Measurements from ENCODE around the gene RUNX1.
A peak's percentile ranks its signal among the peaks of the same experiment; 100 is the strongest.

Gene RUNX1

DNA sequence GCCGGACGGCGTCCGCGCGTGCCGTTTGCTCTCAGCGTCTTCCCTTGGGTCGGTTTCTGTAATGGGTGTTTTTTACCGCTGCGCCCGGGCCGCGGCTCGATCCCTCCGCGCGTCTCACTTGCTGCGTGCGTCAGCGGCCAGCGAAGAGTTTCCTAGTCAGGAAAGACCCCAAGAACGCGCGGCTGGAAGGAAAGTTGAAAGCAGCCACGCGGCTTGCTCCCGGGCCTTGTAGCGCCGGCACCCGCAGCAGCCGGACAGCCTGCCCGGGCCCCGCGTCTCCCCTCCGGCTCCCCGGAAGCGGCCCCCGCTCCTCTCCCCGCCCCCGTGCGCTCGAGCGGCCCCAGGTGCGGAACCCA is 159.8 kb downstream of the RUNX1 start:
- no peak overlapping the region for H3K27ac ChIP-seq

DNA sequence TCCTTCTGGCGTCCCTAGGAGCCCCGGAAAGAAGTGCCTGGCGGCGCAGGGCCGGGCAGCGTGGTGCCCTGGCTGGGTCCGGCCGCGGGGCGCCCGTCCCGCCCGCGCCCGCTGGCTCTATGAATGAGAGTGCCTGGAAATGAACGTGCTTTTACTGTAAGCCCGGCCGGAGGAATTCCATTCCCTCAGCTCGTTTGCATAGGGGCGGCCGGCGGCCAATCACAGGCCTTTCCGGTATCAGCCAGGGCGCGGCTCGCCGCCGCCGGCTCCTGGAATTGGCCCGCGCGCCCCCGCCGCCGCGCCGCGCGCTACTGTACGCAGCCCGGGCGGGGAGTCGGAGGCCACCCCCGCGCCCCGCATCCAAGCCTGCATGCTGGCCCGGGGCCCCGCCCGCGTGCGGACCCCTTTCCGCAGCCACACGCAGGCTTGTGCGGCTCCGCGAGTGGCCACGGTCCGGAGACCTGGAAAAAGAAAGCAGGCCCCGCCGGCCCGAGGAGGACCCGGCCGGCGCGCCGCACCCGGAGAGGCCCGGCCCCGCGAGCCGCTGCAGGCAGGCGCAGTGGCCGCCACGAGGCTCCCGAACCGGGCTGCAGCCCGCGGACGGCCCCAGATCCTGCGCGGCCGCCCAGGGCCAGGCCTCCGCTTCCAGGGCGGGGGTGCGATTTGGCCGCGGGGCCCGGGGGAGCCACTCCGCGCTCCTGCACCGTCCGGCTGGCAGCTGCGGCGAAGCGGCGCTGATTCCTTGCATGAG is 160.4 kb downstream of the RUNX1 start:
- no peaks in the 10 kb centered on the region for H3K36me3 ChIP-seq
- no peak for TF ChIP-seq CTCF (IDR thresholded peaks at IDR 0.05; ENCODE audit: low read depth, low read length)
- no peak overlapping the region for H3K27ac ChIP-seq
- H3K4me3 ChIP-seq (ENCODE audit: low read depth, low read length), result peak overlapping the region; percentile 24
- DNase-seq, result peak; percentile 42
- peaks cover 98% of the 10 kb centered on the region for H3K27me3 ChIP-seq (ENCODE audit: insufficient read depth, low read depth, severe bottlenecking)
- H3K9me3 ChIP-seq (ENCODE audit: severe bottlenecking), result peaks cover 47% of the 10 kb centered on the region

More for the DNA sequence above, 159.8 kb downstream of the RUNX1 start:
- no peak for TF ChIP-seq CTCF (IDR thresholded peaks at IDR 0.05; ENCODE audit: low read depth, low read length)
- no peak for DNase-seq
- H3K27me3 ChIP-seq (ENCODE audit: insufficient read depth, low read depth, severe bottlenecking), result peaks cover 98% of the 10 kb centered on the region
- H3K36me3 ChIP-seq, result no peaks in the 10 kb centered on the region
- peak overlapping the region; percentile 24 for H3K4me3 ChIP-seq (ENCODE audit: low read depth, low read length)
- peaks cover 47% of the 10 kb centered on the region for H3K9me3 ChIP-seq (ENCODE audit: severe bottlenecking)

DNA sequence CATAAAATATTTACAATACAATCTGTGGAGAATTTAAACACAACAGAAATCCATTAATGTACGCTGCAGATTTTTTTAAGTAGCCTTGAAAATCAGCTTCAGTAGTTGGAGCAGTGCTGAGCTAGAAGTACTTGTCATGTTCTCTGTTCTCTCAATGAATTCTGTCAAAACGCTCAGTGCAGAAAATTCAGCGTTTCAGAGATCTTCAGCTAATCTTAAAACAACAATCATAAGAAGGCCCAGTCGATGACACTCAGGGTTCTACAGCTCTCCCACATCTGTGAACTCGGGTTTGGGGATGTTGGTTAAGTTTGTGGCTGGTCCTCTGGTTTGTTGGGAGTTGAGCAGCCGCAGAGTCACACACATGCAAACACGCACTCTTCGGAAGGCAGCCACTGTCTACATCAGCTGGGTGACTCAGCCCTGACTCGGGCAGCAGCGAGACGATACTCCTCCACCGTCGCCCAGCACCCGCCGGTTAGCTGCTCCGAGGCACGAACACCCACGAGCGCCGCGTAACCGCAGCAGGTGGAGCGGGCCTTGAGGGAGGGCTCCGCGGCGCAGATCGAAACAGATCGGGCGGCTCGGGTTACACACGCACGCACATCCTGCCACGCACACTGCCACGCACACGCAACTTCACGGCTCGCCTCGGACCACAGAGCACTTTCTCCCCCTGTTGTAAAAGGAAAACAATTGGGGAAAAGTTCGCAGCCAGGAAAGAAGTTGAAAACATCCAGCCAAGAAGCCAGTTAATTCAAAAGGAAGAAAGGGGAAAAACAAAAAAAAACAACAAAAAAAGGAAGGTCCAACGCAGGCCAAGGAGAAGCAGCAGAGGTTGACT is 161.2 kb downstream of the RUNX1 start:
- H3K27me3 ChIP-seq (ENCODE audit: insufficient read depth, low read depth, severe bottlenecking), result peaks cover 98% of the 10 kb centered on the region
- no peaks in the 10 kb centered on the region for H3K36me3 ChIP-seq

DNA sequence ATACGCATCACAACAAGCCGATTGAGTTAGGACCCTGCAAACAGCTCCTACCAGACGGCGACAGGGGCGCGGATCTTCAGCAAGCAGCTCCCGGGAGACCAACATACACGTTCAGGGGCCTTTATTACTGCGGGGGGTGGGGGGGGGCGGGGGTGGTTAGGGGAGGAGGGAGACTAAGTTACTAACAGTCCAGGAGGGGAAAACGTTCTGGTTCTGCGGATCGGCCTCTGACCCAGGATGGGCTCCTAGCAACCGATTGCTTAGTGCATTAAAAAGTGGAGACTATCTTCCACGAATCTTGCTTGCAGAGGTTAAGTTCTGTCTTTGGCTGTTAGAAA is 162.0 kb downstream of the RUNX1 start:
- DNase-seq, result no peak
- Histone ChIP-seq H3K27ac (no peak overlapping the region), H3K27me3 (ENCODE audit: insufficient read depth, low read depth, severe bottlenecking) (peaks cover 98% of the 10 kb centered on the region), H3K4me3 (ENCODE audit: low read depth, low read length) (no peak overlapping the region), H3K36me3 (no peaks in the 10 kb centered on the region), H3K9me3 (ENCODE audit: severe bottlenecking) (peaks cover 47% of the 10 kb centered on the region)
- no peak for TF ChIP-seq CTCF (IDR thresholded peaks at IDR 0.05; ENCODE audit: low read depth, low read length)

More for the DNA sequence above, 161.2 kb downstream of the RUNX1 start:
- TF ChIP-seq CTCF (IDR thresholded peaks at IDR 0.05; ENCODE audit: low read depth, low read length), result no peak
- peaks cover 47% of the 10 kb centered on the region for H3K9me3 ChIP-seq (ENCODE audit: severe bottlenecking)
- H3K27ac ChIP-seq, result no peak overlapping the region
- DNase-seq, result no peak
- H3K4me3 ChIP-seq (ENCODE audit: low read depth, low read length), result no peak overlapping the region

- Histone ChIP-seq H3K4me3 (ENCODE audit: low read depth, low read length) (no peak overlapping the region), H3K9me3 (ENCODE audit: severe bottlenecking) (peaks cover 47% of the 10 kb centered on the region), H3K27ac (no peak overlapping the region), H3K36me3 (no peaks in the 10 kb centered on the region), H3K27me3 (ENCODE audit: insufficient read depth, low read depth, severe bottlenecking) (peaks cover 98% of the 10 kb centered on the region)
- DNase-seq, result no peak
- TF ChIP-seq CTCF (IDR thresholded peaks at IDR 0.05; ENCODE audit: low read depth, low read length), result no peak
Observed at GRCh38 chr21:34886240-34887104, 162.6 kb downstream of the RUNX1 start.
